ENCODE data around the gene HNRNPA3. TPM values are rescaled to one million over a fixed set of nuclear protein-coding genes. Genes with fewer than 3 reads are reported as not detected.

Gene HNRNPA3
- total RNA-seq, 1 experiment from 2014 or later, result 328 TPM

DNA sequence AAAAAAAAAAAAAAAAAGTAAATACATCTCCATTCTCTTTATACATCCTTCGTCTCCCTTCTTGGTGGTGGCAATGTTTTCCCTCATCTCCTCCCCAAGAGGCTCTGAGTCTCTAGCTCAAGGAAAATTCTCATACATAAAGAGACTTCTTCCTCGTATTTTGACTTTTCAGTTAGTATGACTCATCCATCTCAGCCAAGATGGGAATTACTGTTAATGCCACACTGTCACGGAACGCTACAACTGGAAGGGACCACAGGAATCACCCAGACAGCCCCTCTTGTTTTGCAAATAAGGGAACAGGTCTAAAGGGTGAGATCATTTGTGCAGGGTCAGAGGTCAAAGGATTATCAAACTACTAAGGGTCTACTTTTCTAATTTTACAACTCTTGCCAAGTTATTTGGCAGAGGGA is 32.4 kb downstream of the HNRNPA3 start:
- intact Hi-C loops (cut with micrococcal nuclease), result loop anchor here (1.0 kb wide), 1 partner anchor 18 kb away; no protein-coding TSS in a partner anchor
- peak; percentile 66 for TF ChIP-seq SP1 (IDR thresholded peaks at IDR 0.05; ENCODE audit: low read depth)
- peak; percentile 72 for TF ChIP-seq JUND (IDR thresholded peaks at IDR 0.05)
- TF ChIP-seq CBX3 (IDR thresholded peaks at IDR 0.05; ENCODE audit: low read depth), result no peak; the same call in 1 of the 2 replicates
- peak; percentile 77 for TF ChIP-seq FOSL1 (IDR thresholded peaks at IDR 0.05; ENCODE audit: low read depth)
- peak; percentile 45 for TF ChIP-seq CEBPB (IDR thresholded peaks at IDR 0.05; ENCODE audit: low read depth)
- 0 out of 2 replicates have a peak, but pooled peaks have one; percentile 24 for TF ChIP-seq SRF (IDR thresholded peaks at IDR 0.05; ENCODE audit: low read depth)
- TF ChIP-seq RAD21 (IDR thresholded peaks at IDR 0.05; ENCODE audit: low read depth), result no peak
- peak; percentile 64 for DNase-seq (ENCODE audit: low read depth, low spot score)
- Histone ChIP-seq H3K27ac (ENCODE audit: low read depth, low read length) (peak overlapping the region; percentile 81), H3K9me2 (ENCODE audit: insufficient read depth) (no peaks in the 10 kb centered on the region), H3K36me3 (ENCODE audit: control insufficient read depth in 1 of 2, insufficient read depth in 2 of 2, low read length in 2 of 2) (no peaks in the 10 kb centered on the region), H3K4me2 (ENCODE audit: low read length) (peak overlapping the region; percentile 73), H3K4me1 (ENCODE audit: control insufficient read depth in 1 of 2, insufficient read depth in 2 of 2, low read length in 2 of 2) (peaks cover 70 to 97% of the 10 kb centered on the region in 2 experiments), H3K4me3 (replicated peaks in 1 of 2; ENCODE audit: low read depth in 1 of 2, low read length in 2 of 2) (peak overlapping the region in 1 of 2 experiments; percentile 12; a peak in 1 of 4 replicates), H3K79me2 (ENCODE audit: insufficient read depth, low read length) (peaks cover 100% of the 10 kb centered on the region), H4K20me1 (ENCODE audit: insufficient read depth) (0 out of 2 replicates have a peak, but pooled peaks cover 3% of the 10 kb centered on the region), H3K9ac (ENCODE audit: low read length) (peak overlapping the region; percentile 53), H3K9me3 (ENCODE audit: control insufficient read depth in 1 of 2, insufficient read depth in 1 of 2, low read depth in 1 of 2, low read length in 2 of 2) (no peaks in the 10 kb centered on the region), H2AFZ (ENCODE audit: low read depth, low read length, poor library complexity, severe bottlenecking) (no peak overlapping the region), H3K27me3 (ENCODE audit: insufficient read depth, low read length) (no peaks in the 10 kb centered on the region)
- ChIA-PET RAD21 (ENCODE audit: low non-redundant PET in 1 of 2, low total read pairs in 2 of 2, uncharacterized antibody in 2 of 2, unreplicated experiment in 2 of 2) (no interaction called here), POLR2A (interaction anchor here (1.0 to 2.0 kb wide), 4 partner anchors 10 to 80 kb away, joined by 3 to 8 read pairs (median 4); partner anchors contain the start of gene HNRNPA3), CTCF (interaction anchor here (1.2 to 3.4 kb wide), 3 partner anchors 10 to 80 kb away, joined by 4 to 22 read pairs (median 5); no protein-coding TSS in a partner anchor)
- peak; percentile 64 for ATAC-seq
- BruUV-seq (replicated peaks), result no TSS peak

DNA sequence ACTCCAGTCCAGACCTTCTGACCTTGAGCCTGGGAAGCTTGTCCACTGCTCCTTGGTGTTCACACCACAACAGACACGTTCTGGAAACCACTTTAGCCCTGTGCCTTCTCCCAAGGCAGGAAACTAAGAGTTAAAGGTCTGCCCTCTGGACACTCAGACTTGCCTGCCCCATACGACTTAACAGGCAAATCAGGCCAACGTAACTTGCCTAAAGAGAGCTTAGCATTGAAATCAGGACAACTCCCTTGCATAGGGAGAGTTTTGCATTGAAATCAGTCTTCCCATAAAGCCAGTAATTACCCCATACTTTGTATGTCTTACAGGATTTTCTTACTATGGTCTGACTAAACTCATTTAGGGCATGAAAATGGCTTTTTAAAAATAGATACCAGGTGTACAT is 33.4 kb downstream of the HNRNPA3 start:
- Histone ChIP-seq H3K9me2 (ENCODE audit: insufficient read depth) (no peaks in the 10 kb centered on the region), H3K9ac (ENCODE audit: low read length) (peak overlapping the region; percentile 53), H3K27ac (ENCODE audit: low read depth, low read length) (peak overlapping the region; percentile 81), H3K79me2 (ENCODE audit: insufficient read depth, low read length) (peaks cover 100% of the 10 kb centered on the region), H2AFZ (ENCODE audit: low read depth, low read length, poor library complexity, severe bottlenecking) (no peak overlapping the region), H3K36me3 (ENCODE audit: control insufficient read depth in 1 of 2, insufficient read depth in 2 of 2, low read length in 2 of 2) (no peaks in the 10 kb centered on the region), H3K4me3 (replicated peaks in 1 of 2; ENCODE audit: low read depth in 1 of 2, low read length in 2 of 2) (0 out of 4 replicates have a peak overlapping the region, but pooled peaks of 1 of the 2 experiments have one; percentile 0), H3K4me2 (ENCODE audit: low read length) (peak overlapping the region; percentile 73), H3K4me1 (ENCODE audit: control insufficient read depth in 1 of 2, insufficient read depth in 2 of 2, low read length in 2 of 2) (peaks cover 61 to 95% of the 10 kb centered on the region in 2 experiments), H3K9me3 (ENCODE audit: control insufficient read depth in 1 of 2, insufficient read depth in 1 of 2, low read depth in 1 of 2, low read length in 2 of 2) (no peaks in the 10 kb centered on the region), H3K27me3 (ENCODE audit: insufficient read depth, low read length) (no peaks in the 10 kb centered on the region), H4K20me1 (ENCODE audit: insufficient read depth) (0 out of 2 replicates have a peak, but pooled peaks cover 3% of the 10 kb centered on the region)
- no TSS peak for BruUV-seq (replicated peaks)
- CTCF ChIA-PET, result interaction anchor here (1.6 to 3.4 kb wide), 2 partner anchors 9 to 17 kb away, joined by 5 to 22 read pairs; no protein-coding TSS in a partner anchor
- no peak for ATAC-seq
- DNase-seq (ENCODE audit: low read depth, low spot score), result no peak
- intact Hi-C loops (cut with micrococcal nuclease), result loop anchor here (1.0 kb wide), 1 partner anchor 17 kb away; no protein-coding TSS in a partner anchor
- RAD21 ChIA-PET (ENCODE audit: low non-redundant PET in 1 of 2, low total read pairs in 2 of 2, uncharacterized antibody in 2 of 2, unreplicated experiment in 2 of 2), result interaction anchor here in 1 of 2 experiments (0.6 kb wide), 1 partner anchor 1106 kb away, joined by 10 read pairs; no protein-coding TSS in a partner anchor
- POLR2A ChIA-PET, result interaction anchor here (0.6 to 2.0 kb wide), 6 partner anchors 9 to 594 kb away, joined by 3 to 8 read pairs (median 4); partner anchors contain the start of gene NFE2L2
- TF ChIP-seq EGR1 (IDR thresholded peaks at IDR 0.05; ENCODE audit: low read depth) (no peak), EZH2 (IDR thresholded peaks at IDR 0.05) (no peak), ELF1 (IDR thresholded peaks at IDR 0.05; ENCODE audit: borderline replicate concordance, low read depth) (no peak), SP1 (IDR thresholded peaks at IDR 0.05; ENCODE audit: low read depth) (no peak), POLR2A (IDR thresholded peaks at IDR 0.05; ENCODE audit: borderline replicate concordance, extremely low read depth, insufficient read depth, insufficient read length) (no peak), ZBTB33 (IDR thresholded peaks at IDR 0.05; ENCODE audit: extremely low read depth, insufficient replicate concordance, low read length) (no peak), YY1 (IDR thresholded peaks at IDR 0.05; ENCODE audit: extremely low read depth, insufficient replicate concordance, low read depth, low read length) (no peak), JUND (IDR thresholded peaks at IDR 0.05) (no peak), ZNF274 (IDR thresholded peaks at IDR 0.05; ENCODE audit: low read depth, low read length) (no peak), ZFX (IDR thresholded peaks at IDR 0.05) (no peak)
- TF ChIP-seq, protein P1, sequence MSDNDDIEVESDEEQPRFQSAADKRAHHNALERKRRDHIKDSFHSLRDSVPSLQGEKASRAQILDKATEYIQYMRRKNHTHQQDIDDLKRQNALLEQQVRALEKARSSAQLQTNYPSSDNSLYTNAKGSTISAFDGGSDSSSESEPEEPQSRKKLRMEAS (IDR thresholded peaks at IDR 0.05), result no peak
